Neural cell (in vitro differentiated cells): ENCODE measurements around the gene APBB2. TPM values are rescaled to one million over a fixed set of nuclear protein-coding genes. Genes with fewer than 3 reads are reported as not detected.

Experiments
- H2AFZ ChIP-seq: fragments of 200-600, 300-800 bp; sonication (generic), shearing (Covaris generic); 2 replicates; pipeline ENCODE4 v1.6.0; 2014; ENCODE audit warnings: low read depth, mild to moderate bottlenecking, antibody characterized with exemption, low read length, moderate library complexity
- H3F3A ChIP-seq: fragments of 200-600 bp; shearing (Covaris generic); 2 replicates; pipeline ENCODE4 v1.6.1; 2016; ENCODE audit warnings: mild to moderate bottlenecking, moderate library complexity, mixed read lengths, antibody characterized with exemption, low read length; ENCODE audit not compliant: insufficient read depth, poor library complexity, severe bottlenecking
- H3K27ac ChIP-seq: fragments of 200-600, 300-800 bp; sonication (generic), shearing (Covaris generic); 2 replicates; pipeline ENCODE4 v1.5.1; 2014; ENCODE audit warnings: mild to moderate bottlenecking, low read length, moderate library complexity
- H3K27me3 ChIP-seq: fragments of 300-800, 200-600 bp; sonication (generic), shearing (Covaris generic); 2 replicates; pipeline ENCODE4 v1.6.0; 2014; ENCODE audit warnings: mild to moderate bottlenecking, low read depth, low read length, moderate library complexity; ENCODE audit not compliant: insufficient read depth
- H3K36me3 ChIP-seq: fragments of 300-800, 200-600 bp; sonication (generic), shearing (Covaris generic); 2 replicates; pipeline ENCODE4 v1.5.1; 2014; ENCODE audit warnings: mild to moderate bottlenecking, antibody characterized with exemption, low read length, moderate library complexity; ENCODE audit not compliant: insufficient read depth
- H3K4me2 ChIP-seq: fragments of 300-800, 200-600 bp; sonication (generic), shearing (Covaris generic); 2 replicates; pipeline ENCODE4 v1.6.0; 2014; ENCODE audit warnings: mild to moderate bottlenecking, low read length
- H3K4me3 ChIP-seq: fragments of 300-800, 200-600 bp; sonication (generic), shearing (Covaris generic); 2 replicates; pipeline ENCODE4 v1.5.1; 2014; ENCODE audit warnings: mild to moderate bottlenecking, low read length, moderate library complexity
- H3K79me2 ChIP-seq: fragments of 200-600 bp; shearing (Covaris generic); replicated peaks from 2 replicates; pipeline ENCODE4 v1.6.0; 2014; ENCODE audit warnings: mild to moderate bottlenecking, low read length, moderate library complexity; ENCODE audit not compliant: insufficient read depth
- H3K9ac ChIP-seq: fragments of 300-800, 200-600 bp; sonication (generic), shearing (Covaris generic); 2 replicates; pipeline ENCODE4 v1.6.1; 2016; ENCODE audit warnings: mild to moderate bottlenecking, low read length, mixed read lengths
- H3K9me2 ChIP-seq: fragments of 200-600 bp; shearing (Covaris generic); 2 replicates; pipeline ENCODE4 v1.6.1; 2016; ENCODE audit warnings: mild to moderate bottlenecking, low read length, mixed read lengths; ENCODE audit not compliant: insufficient read depth
- H3K9me3 ChIP-seq: fragments of 200-600, 300-800 bp; sonication (generic), shearing (Covaris generic); 2 replicates; pipeline ENCODE4 v1.6.1; 2016; ENCODE audit warnings: mild to moderate bottlenecking, mixed run types, low read length, moderate library complexity, mixed read lengths
- H4K20me1 ChIP-seq: fragments of 200-600 bp; shearing (Covaris generic); 2 replicates; pipeline ENCODE4 v1.6.1; 2016; ENCODE audit warnings: mild to moderate bottlenecking, mixed run types; ENCODE audit not compliant: insufficient read depth
- EP300 ChIP-seq: fragments of 450-650 bp; conservative IDR thresholded peaks from 2 replicates; pipeline ENCODE4 v1.6.1; 2014; ENCODE audit warnings: antibody characterized with exemption, mild to moderate bottlenecking, moderate library complexity; ENCODE audit not compliant: poor library complexity, severe bottlenecking
- EZH2 ChIP-seq: fragments of 200-600, 300-800 bp; shearing (Covaris generic), sonication (generic); IDR thresholded peaks from 2 replicates; pipeline ENCODE4 v1.6.1; 2014; ENCODE audit warnings: antibody characterized with exemption, low read length, borderline replicate concordance, mild to moderate bottlenecking; ENCODE audit not compliant: insufficient read depth, poor library complexity, severe bottlenecking
- MXI1 ChIP-seq: fragments of 450-650 bp; conservative IDR thresholded peaks from 2 replicates; pipeline ENCODE4 v1.6.1; 2014; ENCODE audit warnings: antibody characterized with exemption, mild to moderate bottlenecking; ENCODE audit not compliant: poor library complexity, severe bottlenecking
- POLR2AphosphoS5 ChIP-seq: IDR thresholded peaks from 2 replicates; pipeline ENCODE4 v1.6.1; 2012
- RAD21 ChIP-seq: fragments of 450-650 bp; conservative IDR thresholded peaks from 2 replicates; pipeline ENCODE4 v1.6.1; 2014; ENCODE audit warnings: antibody characterized with exemption, mild to moderate bottlenecking, moderate library complexity
- REST ChIP-seq: IDR thresholded peaks from 2 replicates; pipeline ENCODE4 v1.6.1; 2012; ENCODE audit warnings: borderline replicate concordance
- SMC3 ChIP-seq: fragments of 450-650 bp; conservative IDR thresholded peaks from 2 replicates; pipeline ENCODE4 v1.6.1; 2014; ENCODE audit warnings: antibody characterized with exemption, mild to moderate bottlenecking, moderate library complexity; ENCODE audit not compliant: poor library complexity
- TAF1 ChIP-seq: IDR thresholded peaks from 2 replicates; pipeline ENCODE4 v1.6.1; 2012; ENCODE audit warnings: low read depth
- polyA plus RNA-seq: library from polyadenylated mRNA; depleted of rRNA; stranded (reverse); fragments of >200 nt; gene quantifications from 2 replicates; pipeline ENCODE4 v1.2.3, GENCODE V29; 2014
- TF ChIP-seq, protein P1 (sequence below): fragments of 450-650 bp; IDR thresholded peaks from 2 replicates; pipeline ENCODE4 v1.5.1; 2014; ENCODE audit warnings: antibody characterized with exemption, mild to moderate bottlenecking, moderate library complexity; ENCODE audit not compliant: poor library complexity, severe bottlenecking

The APBB2 gene
- polyA plus RNA-seq, 1 donor from 2014 or later: 41.9 TPM

- TF ChIP-seq TAF1: no peak
- TF ChIP-seq, protein P1, sequence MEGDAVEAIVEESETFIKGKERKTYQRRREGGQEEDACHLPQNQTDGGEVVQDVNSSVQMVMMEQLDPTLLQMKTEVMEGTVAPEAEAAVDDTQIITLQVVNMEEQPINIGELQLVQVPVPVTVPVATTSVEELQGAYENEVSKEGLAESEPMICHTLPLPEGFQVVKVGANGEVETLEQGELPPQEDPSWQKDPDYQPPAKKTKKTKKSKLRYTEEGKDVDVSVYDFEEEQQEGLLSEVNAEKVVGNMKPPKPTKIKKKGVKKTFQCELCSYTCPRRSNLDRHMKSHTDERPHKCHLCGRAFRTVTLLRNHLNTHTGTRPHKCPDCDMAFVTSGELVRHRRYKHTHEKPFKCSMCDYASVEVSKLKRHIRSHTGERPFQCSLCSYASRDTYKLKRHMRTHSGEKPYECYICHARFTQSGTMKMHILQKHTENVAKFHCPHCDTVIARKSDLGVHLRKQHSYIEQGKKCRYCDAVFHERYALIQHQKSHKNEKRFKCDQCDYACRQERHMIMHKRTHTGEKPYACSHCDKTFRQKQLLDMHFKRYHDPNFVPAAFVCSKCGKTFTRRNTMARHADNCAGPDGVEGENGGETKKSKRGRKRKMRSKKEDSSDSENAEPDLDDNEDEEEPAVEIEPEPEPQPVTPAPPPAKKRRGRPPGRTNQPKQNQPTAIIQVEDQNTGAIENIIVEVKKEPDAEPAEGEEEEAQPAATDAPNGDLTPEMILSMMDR: no peak
- TF ChIP-seq POLR2AphosphoS5: no peak
- TF ChIP-seq REST: no peak
- no peak for TF ChIP-seq MXI1
- TF ChIP-seq EP300: no peak
- TF ChIP-seq SMC3: no peak
- no peak for TF ChIP-seq EZH2
- no peak for TF ChIP-seq RAD21
- no peaks in the 10 kb centered on the region for H3K9me3 ChIP-seq
Observed at GRCh38 chr4:40875507-40876150, 338.7 kb downstream of the APBB2 start.

GRCh38 chr4:40874901-40875300, 339.4 kb downstream of the APBB2 start:
- TF ChIP-seq POLR2AphosphoS5 (no peak), EP300 (no peak), MXI1 (no peak), REST (no peak)
- Histone ChIP-seq H3K4me3 (no peak overlapping the region), H3K4me2 (no peak overlapping the region)

More at GRCh38 chr4:40875507-40876150, 338.7 kb downstream of the APBB2 start:
- Histone ChIP-seq H3K27me3 (no peaks in the 10 kb centered on the region), H3K9ac (no peak overlapping the region), H3K4me2 (no peak overlapping the region), H3K36me3 (no peaks in the 10 kb centered on the region), H3K4me3 (no peak overlapping the region), H3K9me2 (no peaks in the 10 kb centered on the region), H3K27ac (no peak overlapping the region), H4K20me1 (no peaks in the 10 kb centered on the region), H3F3A (no peaks in the 10 kb centered on the region), H2AFZ (no peak overlapping the region), H3K79me2 (no peaks in the 10 kb centered on the region)

More at GRCh38 chr4:40874901-40875300, 339.4 kb downstream of the APBB2 start:
- Histone ChIP-seq H4K20me1 (no peaks in the 10 kb centered on the region), H3K36me3 (no peaks in the 10 kb centered on the region), H3K27me3 (no peaks in the 10 kb centered on the region), H3K9me3 (no peaks in the 10 kb centered on the region), H3F3A (no peaks in the 10 kb centered on the region), H3K79me2 (no peaks in the 10 kb centered on the region), H2AFZ (no peak overlapping the region), H3K27ac (no peak overlapping the region), H3K9me2 (no peaks in the 10 kb centered on the region), H3K9ac (no peak overlapping the region)
